Neuronal stem cell (in vitro differentiated cells): ENCODE results near the gene RYR2.

Source experiments
- DNase-seq: peaks from one replicate; pipeline ENCODE4 v3.0.0-alpha.2; 2013; ENCODE audit warnings: low spot score
- H2AFZ ChIP-seq: one replicate; pipeline ENCODE4 v1.6.1; 2013; ENCODE audit warnings: mild to moderate bottlenecking, low read length, inconsistent platforms
- H2AK5ac ChIP-seq: 2 replicates; pipeline ENCODE4 v1.6.1; 2013; ENCODE audit warnings: low read depth, mild to moderate bottlenecking, inconsistent platforms, low read length, moderate library complexity, mixed read lengths
- H2BK120ac ChIP-seq: 2 replicates; pipeline ENCODE4 v1.6.1; 2013; ENCODE audit warnings: low read depth, mild to moderate bottlenecking, inconsistent platforms, low read length, moderate library complexity, mixed read lengths
- H2BK12ac ChIP-seq: one replicate; pipeline ENCODE4 v1.6.1; 2013; ENCODE audit warnings: low read length, inconsistent platforms
- H2BK15ac ChIP-seq: 2 replicates; pipeline ENCODE4 v1.6.1; 2013; ENCODE audit warnings: mild to moderate bottlenecking, low read length, inconsistent platforms, mixed read lengths
- H2BK5ac ChIP-seq: one replicate; pipeline ENCODE4 v1.6.1; 2013; ENCODE audit warnings: inconsistent platforms, mild to moderate bottlenecking, low read length, moderate library complexity
- H3K14ac ChIP-seq: one replicate; pipeline ENCODE4 v1.6.1; 2013; ENCODE audit warnings: low read length, inconsistent platforms
- H3K18ac ChIP-seq: 2 replicates; pipeline ENCODE4 v1.6.1; 2013; ENCODE audit warnings: low read length, inconsistent platforms
- H3K23ac ChIP-seq: 2 replicates; pipeline ENCODE4 v1.6.1; 2013; ENCODE audit warnings: low read depth, mild to moderate bottlenecking, mixed read lengths, low read length, inconsistent platforms; ENCODE audit not compliant: poor library complexity
- H3K27ac ChIP-seq: replicated peaks from 3 replicates; pipeline ENCODE4 v1.5.1; 2013; ENCODE audit warnings: low read length, inconsistent platforms
- H3K27me3 ChIP-seq, 3 experiments: 2 replicates each; pipeline ENCODE4 v1.6.1; 2013; ENCODE audit warnings: low read length in 3 of 3, mild to moderate bottlenecking in 2 of 3, inconsistent platforms in 1 of 3, low read depth in 1 of 3, mixed read lengths in 1 of 3, moderate library complexity in 1 of 3; ENCODE audit not compliant: control insufficient read depth in 3 of 3, insufficient read depth in 3 of 3
- H3K36me3 ChIP-seq, 2 donors: replicated peaks in 1 of 2; 2 replicates each; pipeline ENCODE4 v1.6.1; 2013; ENCODE audit warnings: low read length in 2 of 2; ENCODE audit not compliant: control insufficient read depth in 2 of 2, insufficient read depth in 2 of 2
- H3K4ac ChIP-seq: 2 replicates; pipeline ENCODE4 v1.6.1; 2013; ENCODE audit warnings: inconsistent platforms, mild to moderate bottlenecking, low read length, moderate library complexity
- H3K4me1 ChIP-seq, 2 donors: 1 replicate in 1 of 2; 2 replicates in 1 of 2; pipeline ENCODE4 v1.6.1; 2013; ENCODE audit warnings: low read length in 2 of 2, low read depth in 1 of 2; ENCODE audit not compliant: control insufficient read depth in 2 of 2, insufficient read depth in 1 of 2
- H3K4me2 ChIP-seq: one replicate; pipeline ENCODE4 v1.6.1; 2013; ENCODE audit warnings: mild to moderate bottlenecking, low read length, inconsistent platforms; ENCODE audit not compliant: insufficient read depth, poor library complexity, severe bottlenecking
- H3K4me3 ChIP-seq, 2 donors: 2 replicates each; pipeline ENCODE4 v1.5.1; 2013; ENCODE audit warnings: low read length in 2 of 2, mild to moderate bottlenecking in 2 of 2, inconsistent platforms in 1 of 2, moderate library complexity in 1 of 2
- H3K79me1 ChIP-seq: one replicate; pipeline ENCODE4 v1.6.1; 2013; ENCODE audit warnings: low read depth, mild to moderate bottlenecking, inconsistent platforms, low read length, moderate library complexity
- H3K9ac ChIP-seq: one replicate; pipeline ENCODE4 v1.6.1; 2013; ENCODE audit warnings: mild to moderate bottlenecking, low read depth, low read length, inconsistent platforms; ENCODE audit not compliant: poor library complexity
- H3K9me3 ChIP-seq, 2 donors: replicated peaks in 1 of 2; 2 replicates each; pipeline versions ENCODE3 to v1.6.1; 2013; ENCODE audit warnings: low read length in 2 of 2, mild to moderate bottlenecking in 2 of 2, inconsistent platforms in 1 of 2, low read depth in 1 of 2, mixed read lengths in 1 of 2, moderate library complexity in 1 of 2; ENCODE audit not compliant: control insufficient read depth in 2 of 2, insufficient read depth in 1 of 2
- H4K8ac ChIP-seq: one replicate; pipeline ENCODE4 v1.6.1; 2013; ENCODE audit warnings: low read depth, mild to moderate bottlenecking, inconsistent platforms, low read length, moderate library complexity
- H4K91ac ChIP-seq: one replicate; pipeline ENCODE4 v1.6.1; 2013; ENCODE audit warnings: low read length, low read depth, mild to moderate bottlenecking, inconsistent platforms; ENCODE audit not compliant: poor library complexity
- WGBS, 2 donors: extraction: QIAGEN DNeasy Blood & Tissue Kit; methylation state at CpG; one replicate each; pipeline ENCODE4 v1.1.7; 2013; ENCODE audit warnings: missing lambda C conversion rate in 2 of 2, mixed read lengths in 1 of 2; ENCODE audit not compliant: insufficient read length in 2 of 2, insufficient replicate concordance in 1 of 2; ENCODE audit errors: extremely low coverage in 2 of 2; 5-methylcytosine and 5-hydroxymethylcytosine counted together

RYR2 gene

DNA sequence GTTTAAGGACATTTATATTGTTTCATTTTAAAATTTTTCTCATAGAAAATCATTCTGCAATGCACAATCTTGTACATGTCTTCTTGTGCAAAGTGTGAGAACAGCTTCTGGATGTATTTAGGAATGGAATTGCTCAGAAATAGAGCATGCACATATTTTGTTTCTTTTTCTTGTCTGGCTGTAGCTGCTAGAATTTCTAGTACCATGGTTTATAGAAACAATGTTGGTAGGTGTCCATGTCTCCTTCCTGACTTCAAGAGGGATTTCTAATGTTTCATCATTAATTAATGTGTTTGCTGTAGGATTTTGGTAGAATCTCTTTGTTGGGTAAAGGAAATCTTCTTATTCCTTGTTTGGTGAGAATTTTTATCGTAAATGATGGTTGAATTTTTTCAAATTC lies 99.0 kb downstream of the RYR2 start:
- no peaks in the 10 kb centered on the region for H3K36me3 ChIP-seq
- H3K18ac ChIP-seq, result no peak overlapping the region
- no peak overlapping the region for H2BK5ac ChIP-seq
- H3K9me3 ChIP-seq, result no peaks in the 10 kb centered on the region
- H2BK12ac ChIP-seq, result no peak overlapping the region
- no peaks in the 10 kb centered on the region for H3K4me1 ChIP-seq
- H2AFZ ChIP-seq, result no peak overlapping the region
- no peak overlapping the region for H3K4me2 ChIP-seq
- no peak for DNase-seq
- H3K4me3 ChIP-seq, result no peak overlapping the region
- H3K4ac ChIP-seq, result no peak overlapping the region
- no peak overlapping the region for H4K8ac ChIP-seq
- H3K9ac ChIP-seq, result no peak overlapping the region
- H3K23ac ChIP-seq, result no peak overlapping the region
- H2AK5ac ChIP-seq, result no peak overlapping the region
- no peak overlapping the region for H3K14ac ChIP-seq
- H3K27me3 ChIP-seq, result no peaks in the 10 kb centered on the region
- H2BK15ac ChIP-seq, result no peak overlapping the region
- H3K79me1 ChIP-seq, result no peaks in the 10 kb centered on the region
- no peak overlapping the region for H3K27ac ChIP-seq
- no peak overlapping the region for H4K91ac ChIP-seq
- no peak overlapping the region for H2BK120ac ChIP-seq
- WGBS, 2 donors, result no CpG with 5 or more reads among the region's 1 CpG

DNA sequence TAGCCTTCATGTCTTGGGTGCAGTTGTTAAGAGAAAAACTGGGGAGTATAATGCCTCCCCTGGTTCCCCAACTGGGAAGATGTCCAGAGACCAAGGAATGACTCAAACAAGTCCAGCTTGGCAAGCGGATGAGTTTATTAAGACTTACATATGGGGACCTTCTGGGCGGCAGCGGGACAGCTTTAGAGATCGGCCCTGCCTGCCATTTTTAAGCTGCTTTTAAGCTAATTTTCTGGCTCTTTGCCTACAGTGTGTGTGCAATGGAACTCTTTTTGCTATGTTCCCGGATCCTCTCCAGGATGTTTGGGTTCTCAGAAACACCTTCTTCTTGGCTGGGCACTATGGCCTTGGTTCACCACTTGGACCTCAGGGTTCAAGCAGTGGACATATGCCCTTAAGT lies 99.5 kb downstream of the RYR2 start:
- H3K36me3 ChIP-seq, result no peaks in the 10 kb centered on the region
- H3K9me3 ChIP-seq, result no peaks in the 10 kb centered on the region
- no peak overlapping the region for H2AFZ ChIP-seq
- no peak overlapping the region for H3K14ac ChIP-seq
- no peak overlapping the region for H3K4ac ChIP-seq
- H3K9ac ChIP-seq, result no peak overlapping the region
- no peak overlapping the region for H3K4me3 ChIP-seq
- no peak overlapping the region for H3K4me2 ChIP-seq
- H2BK5ac ChIP-seq, result no peak overlapping the region
- H2BK15ac ChIP-seq, result no peak overlapping the region
- no peak overlapping the region for H2AK5ac ChIP-seq
- WGBS, 2 donors, result no CpG with 5 or more reads among the region's 5 CpGs
- H3K27me3 ChIP-seq, result no peaks in the 10 kb centered on the region
- H4K8ac ChIP-seq, result no peak overlapping the region
- no peak for DNase-seq
- H3K4me1 ChIP-seq, result no peaks in the 10 kb centered on the region
- H2BK12ac ChIP-seq, result no peak overlapping the region
- no peak overlapping the region for H3K18ac ChIP-seq
- no peak overlapping the region for H2BK120ac ChIP-seq
- H3K79me1 ChIP-seq, result no peaks in the 10 kb centered on the region
- H3K23ac ChIP-seq, result no peak overlapping the region
- H3K27ac ChIP-seq, result no peak overlapping the region
- no peak overlapping the region for H4K91ac ChIP-seq

DNA sequence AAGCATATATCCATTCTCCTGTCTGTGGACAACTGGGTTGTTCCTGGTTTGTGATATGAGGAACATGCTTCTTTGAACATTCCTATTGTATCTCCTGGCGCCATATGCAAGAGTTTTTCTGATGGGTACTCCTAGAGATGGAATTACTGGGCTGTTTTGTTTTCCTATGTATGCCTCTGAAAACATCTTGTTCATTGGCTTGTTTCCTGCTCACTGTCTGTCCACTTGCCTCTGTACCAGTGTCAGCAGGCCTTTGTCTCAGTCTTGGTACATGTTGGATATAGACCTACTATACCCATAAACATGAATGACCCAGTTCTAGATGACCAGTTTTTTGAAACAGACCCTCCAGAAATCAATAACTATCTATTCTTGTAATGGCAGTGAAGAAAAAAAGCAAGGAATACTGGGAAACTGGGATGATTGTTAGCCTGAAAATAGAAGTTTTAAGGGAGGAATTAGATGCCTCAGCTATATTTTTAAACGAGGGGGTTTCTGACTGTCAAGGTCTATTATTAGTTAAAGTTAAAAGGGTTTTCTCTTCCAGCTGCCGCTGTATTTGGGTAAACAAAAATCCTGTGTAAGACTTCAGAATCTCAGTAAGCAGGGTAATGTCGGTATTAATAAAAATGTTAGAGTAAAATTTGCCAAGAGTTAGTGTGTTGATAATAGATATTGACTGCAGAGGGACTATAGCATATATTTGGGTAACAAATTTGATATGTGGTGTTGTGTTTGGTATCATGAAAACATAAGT lies 103.6 kb downstream of the RYR2 start:
- Histone ChIP-seq H3K4me3 (no peak overlapping the region), H3K14ac (no peak overlapping the region), H3K36me3 (no peaks in the 10 kb centered on the region), H2BK12ac (no peak overlapping the region), H3K4me2 (no peak overlapping the region), H2BK5ac (no peak overlapping the region), H3K23ac (no peak overlapping the region), H3K9me3 (no peaks in the 10 kb centered on the region), H2AK5ac (no peak overlapping the region), H2AFZ (no peak overlapping the region), H2BK120ac (no peak overlapping the region), H3K27me3 (no peaks in the 10 kb centered on the region), H3K9ac (no peak overlapping the region), H2BK15ac (no peak overlapping the region), H3K18ac (no peak overlapping the region), H4K8ac (no peak overlapping the region), H3K79me1 (no peaks in the 10 kb centered on the region), H4K91ac (no peak overlapping the region), H3K4me1 (no peaks in the 10 kb centered on the region), H3K27ac (no peak overlapping the region), H3K4ac (no peak overlapping the region)
- 100% methylated on average over 1 of the region's 4 CpGs for WGBS, 2 donors
- DNase-seq, result no peak

DNA sequence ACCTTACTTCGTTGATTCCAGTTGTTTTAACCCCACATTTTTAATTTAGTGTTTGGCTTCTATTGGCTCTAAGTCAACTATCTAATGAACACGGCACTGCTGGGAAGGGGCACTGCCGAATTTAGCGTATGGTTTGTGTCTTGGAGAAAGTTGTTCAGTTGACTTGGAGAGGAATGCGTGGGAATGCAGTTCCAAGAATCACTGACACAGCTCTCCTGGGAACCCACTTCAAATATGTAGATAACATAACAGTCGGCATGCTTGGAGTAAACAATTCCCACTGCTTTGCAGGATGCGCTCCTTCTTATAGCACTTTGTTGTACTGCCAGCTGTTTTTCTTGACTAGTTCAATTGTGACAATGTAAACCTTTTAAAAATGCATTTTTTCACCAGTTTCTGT lies 104.3 kb downstream of the RYR2 start:
- WGBS, 2 donors, result no CpG with 5 or more reads among the region's 7 CpGs
- DNase-seq, result no peak
- no peak overlapping the region for H2AFZ ChIP-seq
- no peak overlapping the region for H3K14ac ChIP-seq
- H3K4me3 ChIP-seq, result no peak overlapping the region
- no peaks in the 10 kb centered on the region for H3K79me1 ChIP-seq
- H2BK5ac ChIP-seq, result no peak overlapping the region
- no peaks in the 10 kb centered on the region for H3K27me3 ChIP-seq
- H2BK12ac ChIP-seq, result no peak overlapping the region
- no peak overlapping the region for H3K9ac ChIP-seq
- H3K4me1 ChIP-seq, result no peaks in the 10 kb centered on the region
- H3K23ac ChIP-seq, result no peak overlapping the region
- no peak overlapping the region for H2BK15ac ChIP-seq
- H4K91ac ChIP-seq, result no peak overlapping the region
- H4K8ac ChIP-seq, result no peak overlapping the region
- H2AK5ac ChIP-seq, result no peak overlapping the region
- H3K27ac ChIP-seq, result no peak overlapping the region
- no peaks in the 10 kb centered on the region for H3K36me3 ChIP-seq
- no peak overlapping the region for H2BK120ac ChIP-seq
- H3K4me2 ChIP-seq, result no peak overlapping the region
- no peaks in the 10 kb centered on the region for H3K9me3 ChIP-seq
- no peak overlapping the region for H3K4ac ChIP-seq
- H3K18ac ChIP-seq, result no peak overlapping the region
